GM12892 (cell line): ENCODE results near the gene PAN3.

Source experiments
- POLR2A ChIP-seq: IDR thresholded peaks from 2 replicates; pipeline ENCODE4 v1.6.1; 2011; ENCODE audit warnings: low read depth, low read length, control low read depth
- POLR2AphosphoS5 ChIP-seq: IDR thresholded peaks from 2 replicates; pipeline ENCODE4 v1.6.1; 2011; ENCODE audit warnings: low read depth, low read length, control low read depth
- TAF1 ChIP-seq: IDR thresholded peaks from 2 replicates; pipeline ENCODE4 v1.6.1; 2011; ENCODE audit warnings: low read depth, mild to moderate bottlenecking, control low read depth, low read length, borderline replicate concordance

DNA sequence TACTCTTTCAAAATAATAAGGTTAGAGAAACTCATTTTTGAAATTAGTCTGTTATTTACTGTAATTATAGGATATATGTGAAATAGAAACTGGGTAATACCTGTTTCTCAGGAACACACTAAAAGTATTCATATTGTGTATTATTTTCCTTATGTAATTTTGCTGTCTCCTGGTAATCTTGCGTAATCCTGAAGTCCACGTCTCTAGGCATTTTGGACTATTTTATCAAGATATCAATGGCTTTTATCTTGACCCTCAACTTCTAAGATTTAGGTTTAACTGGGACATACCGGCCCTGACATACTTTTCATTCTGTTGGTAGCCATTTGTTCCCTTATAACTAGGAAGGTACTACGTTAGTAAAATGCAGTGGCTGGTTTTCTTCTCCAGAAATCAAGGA is 80.3 kb downstream of the PAN3 start:
- no peak for TF ChIP-seq TAF1
- TF ChIP-seq POLR2AphosphoS5, result no peak
- TF ChIP-seq POLR2A, result no peak
